PC-3 (cell line): ENCODE data around the gene GEMIN8. TPM values are rescaled to one million over a fixed set of nuclear protein-coding genes. Genes with fewer than 3 reads are reported as not detected.

ENCODE experiments used
- ATAC-seq: fragments of 200-7000 bp; cut with Tn5 transposase; 2 replicates; pipeline ENCODE4 v1.9.1; 2020; ENCODE audit warnings: mild to moderate bottlenecking, moderate library complexity
- BruUV-seq: library from RNA; stranded (reverse); fragments of 400-500 nt; replicated peaks from 2 replicates; lab custom pipeline; 2021; lab: Mats Ljungman, UMichigan
- CTCF ChIA-PET: fragments of 300-600 bp; sonication (Branson Sonifier 250); formaldehyde crosslinking; loops from one replicate; lab custom pipeline; 2022; ENCODE audit warnings: antibody characterized with exemption; lab: Charles Lee
- POLR2A ChIA-PET: fragments of 300-600 bp; sonication (Branson Sonifier 250); formaldehyde crosslinking; loops from one replicate; lab custom pipeline; 2022; ENCODE audit warnings: antibody characterized with exemption; ENCODE audit not compliant: unreplicated experiment; lab: Charles Lee
- DNase-seq: peaks from one replicate; pipeline ENCODE4 v3.0.0-alpha.2; 2015
- H2AFZ ChIP-seq: fragments of 300-600 bp; sonication (generic); 2 replicates; pipeline ENCODE4 v1.6.0; 2016; ENCODE audit warnings: antibody characterized with exemption, low read length
- H3F3A ChIP-seq: fragments of 300-600 bp; sonication (generic); one replicate; pipeline ENCODE4 v1.6.0; 2017; ENCODE audit warnings: antibody characterized with exemption, low read length, control low read depth, mild to moderate bottlenecking; ENCODE audit not compliant: unreplicated experiment
- H3K27ac ChIP-seq: fragments of 300-600 bp; sonication (generic); 2 replicates; pipeline ENCODE4 v1.5.1; 2016; ENCODE audit warnings: mild to moderate bottlenecking, low read length
- H3K27me3 ChIP-seq: fragments of 300-600 bp; sonication (generic); 2 replicates; pipeline ENCODE4 v1.6.1; 2016; ENCODE audit warnings: low read length, mixed read lengths
- H3K36me3 ChIP-seq: fragments of 300-600 bp; sonication (generic); 2 replicates; pipeline ENCODE4 v1.6.1; 2016; ENCODE audit warnings: low read depth, mixed run types, low read length, mixed read lengths
- H3K4me1 ChIP-seq: fragments of 300-600 bp; sonication (generic); 2 replicates; pipeline ENCODE4 v1.5.1; 2016; ENCODE audit warnings: low read length; ENCODE audit not compliant: insufficient read depth
- H3K4me2 ChIP-seq: fragments of 300-600 bp; sonication (generic); 2 replicates; pipeline ENCODE4 v1.6.0; 2016; ENCODE audit warnings: low read length
- H3K4me3 ChIP-seq: fragments of 300-600 bp; sonication (generic); 2 replicates; pipeline ENCODE4 v1.5.1; 2016; ENCODE audit warnings: mild to moderate bottlenecking, low read length, mixed read lengths
- H3K79me2 ChIP-seq: fragments of 300-600 bp; sonication (generic); 2 replicates; pipeline ENCODE4 v1.6.1; 2017; ENCODE audit warnings: low read length, mixed read lengths
- H3K9ac ChIP-seq: fragments of 300-600 bp; sonication (generic); 2 replicates; pipeline ENCODE4 v1.6.0; 2016; ENCODE audit warnings: mild to moderate bottlenecking, low read length
- H3K9me2 ChIP-seq: fragments of 300-600 bp; sonication (generic); replicated peaks from 2 replicates; pipeline ENCODE4 v1.6.1; 2016; ENCODE audit warnings: mixed run types, low read length, mixed read lengths
- H3K9me3 ChIP-seq: fragments of 300-600 bp; sonication (generic); 2 replicates; pipeline ENCODE4 v1.6.1; 2016; ENCODE audit warnings: low read length, mixed read lengths
- H4K20me1 ChIP-seq: fragments of 300-600 bp; sonication (generic); 2 replicates; pipeline ENCODE4 v1.6.1; 2016; ENCODE audit warnings: low read length, mixed read lengths
- EZH2 ChIP-seq: fragments of 300-600 bp; sonication (generic); IDR thresholded peaks from one replicate; pipeline ENCODE4 v1.6.1; 2017; ENCODE audit warnings: antibody characterized with exemption, mild to moderate bottlenecking, low read length; ENCODE audit not compliant: unreplicated experiment
- EZH2phosphoT487 ChIP-seq: fragments of 300-600 bp; sonication (generic); IDR thresholded peaks from 2 replicates; pipeline ENCODE4 v1.6.1; 2018; ENCODE audit warnings: mild to moderate bottlenecking, antibody characterized with exemption, low read length, borderline replicate concordance
- intact Hi-C: fragments of 100-400 bp; cut with micrococcal nuclease; formaldehyde crosslinking; loops from 2 replicates; pipeline ENCODE4 v1.9.0; 2023
- total RNA-seq: library from RNA; depleted of rRNA; stranded (reverse); fragments of >200 nt; gene quantifications from 2 replicates; pipeline ENCODE4 v1.2.3, GENCODE V29; 2014
- TF ChIP-seq, protein P1 (sequence below): fragments of 300-600 bp; sonication (generic); conservative IDR thresholded peaks from 2 replicates; pipeline ENCODE4 v1.5.1; 2017; ENCODE audit warnings: antibody characterized with exemption, low read depth, mild to moderate bottlenecking, low read length

GEMIN8 gene
- total RNA-seq, 1 experiment from 2014 or later, result 8.3 TPM

DNA sequence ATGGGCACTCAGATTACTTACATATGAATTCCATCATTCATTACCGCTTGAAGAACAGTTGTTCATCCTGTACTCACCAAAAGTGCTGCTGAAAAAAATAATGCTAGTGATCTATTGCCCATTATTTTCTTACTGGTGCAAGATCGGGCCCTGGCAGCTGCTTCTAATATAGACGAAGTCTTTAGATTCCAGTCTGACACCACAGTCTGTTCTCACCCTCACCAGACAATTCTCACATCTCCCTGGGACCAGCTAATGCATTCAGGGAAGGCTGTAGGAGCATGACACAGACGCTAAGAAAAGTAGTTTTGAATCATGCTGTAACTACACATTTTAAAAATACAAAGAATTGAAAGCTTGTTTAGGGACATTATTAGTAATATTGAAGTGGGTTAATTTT, 13.8 kb downstream of the GEMIN8 start:
- CTCF ChIA-PET, result no interaction called here
- ATAC-seq (no peak), DNase-seq (no peak)
- peaks cover 3% of the 10 kb centered on the region for H3K4me1 ChIP-seq
- no peak overlapping the region for H3K27ac ChIP-seq
- TF ChIP-seq, protein P1, sequence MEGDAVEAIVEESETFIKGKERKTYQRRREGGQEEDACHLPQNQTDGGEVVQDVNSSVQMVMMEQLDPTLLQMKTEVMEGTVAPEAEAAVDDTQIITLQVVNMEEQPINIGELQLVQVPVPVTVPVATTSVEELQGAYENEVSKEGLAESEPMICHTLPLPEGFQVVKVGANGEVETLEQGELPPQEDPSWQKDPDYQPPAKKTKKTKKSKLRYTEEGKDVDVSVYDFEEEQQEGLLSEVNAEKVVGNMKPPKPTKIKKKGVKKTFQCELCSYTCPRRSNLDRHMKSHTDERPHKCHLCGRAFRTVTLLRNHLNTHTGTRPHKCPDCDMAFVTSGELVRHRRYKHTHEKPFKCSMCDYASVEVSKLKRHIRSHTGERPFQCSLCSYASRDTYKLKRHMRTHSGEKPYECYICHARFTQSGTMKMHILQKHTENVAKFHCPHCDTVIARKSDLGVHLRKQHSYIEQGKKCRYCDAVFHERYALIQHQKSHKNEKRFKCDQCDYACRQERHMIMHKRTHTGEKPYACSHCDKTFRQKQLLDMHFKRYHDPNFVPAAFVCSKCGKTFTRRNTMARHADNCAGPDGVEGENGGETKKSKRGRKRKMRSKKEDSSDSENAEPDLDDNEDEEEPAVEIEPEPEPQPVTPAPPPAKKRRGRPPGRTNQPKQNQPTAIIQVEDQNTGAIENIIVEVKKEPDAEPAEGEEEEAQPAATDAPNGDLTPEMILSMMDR, result no peak
- TF ChIP-seq EZH2, result no peak
- no peak for TF ChIP-seq EZH2phosphoT487
- H3K4me2 ChIP-seq, result no peak overlapping the region
- H3K27me3 ChIP-seq, result no peaks in the 10 kb centered on the region
- no TSS peak for BruUV-seq
- no peak overlapping the region for H3K9ac ChIP-seq
- no peaks in the 10 kb centered on the region for H3K79me2 ChIP-seq
- no peaks in the 10 kb centered on the region for H3K9me2 ChIP-seq
- no peaks in the 10 kb centered on the region for H4K20me1 ChIP-seq
- no peaks in the 10 kb centered on the region for H3K9me3 ChIP-seq
- intact Hi-C loops, result no loop called here
- no peak overlapping the region for H3K4me3 ChIP-seq
- no peaks in the 10 kb centered on the region for H3K36me3 ChIP-seq
- no peak overlapping the region for H2AFZ ChIP-seq
- no peaks in the 10 kb centered on the region for H3F3A ChIP-seq
- POLR2A ChIA-PET, result no interaction called here

DNA sequence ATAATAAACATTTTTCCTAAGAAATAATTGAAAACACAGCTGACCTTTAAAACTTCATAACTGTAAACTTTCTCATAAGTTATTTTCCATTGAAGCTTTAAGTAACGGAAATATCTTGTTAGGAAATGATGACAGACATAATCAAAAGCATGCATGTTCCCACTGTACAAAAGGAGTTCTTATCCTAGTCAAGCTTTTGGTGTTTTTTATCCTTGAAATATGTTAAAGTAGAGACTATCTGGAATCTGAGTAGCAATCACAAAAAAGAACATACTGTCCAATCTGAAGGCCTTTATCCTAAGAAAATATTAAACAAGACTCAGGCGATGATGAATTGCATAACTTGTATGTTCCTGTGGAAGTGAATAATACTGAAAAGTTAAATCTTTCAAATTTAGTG, 14.4 kb downstream of the GEMIN8 start:
- Histone ChIP-seq H2AFZ (no peak overlapping the region), H3F3A (no peaks in the 10 kb centered on the region), H3K9me3 (no peaks in the 10 kb centered on the region), H3K79me2 (no peaks in the 10 kb centered on the region), H3K36me3 (no peaks in the 10 kb centered on the region), H3K4me1 (peaks cover 9% of the 10 kb centered on the region), H3K9me2 (no peaks in the 10 kb centered on the region), H3K4me2 (no peak overlapping the region), H4K20me1 (no peaks in the 10 kb centered on the region), H3K27me3 (no peaks in the 10 kb centered on the region), H3K4me3 (no peak overlapping the region), H3K27ac (no peak overlapping the region), H3K9ac (no peak overlapping the region)
- ATAC-seq (no peak), DNase-seq (no peak)
- ChIA-PET CTCF (no interaction called here), POLR2A (no interaction called here)
- BruUV-seq, result no TSS peak
- no peak for TF ChIP-seq EZH2
- TF ChIP-seq EZH2phosphoT487, result no peak
- intact Hi-C loops, result no loop called here

DNA sequence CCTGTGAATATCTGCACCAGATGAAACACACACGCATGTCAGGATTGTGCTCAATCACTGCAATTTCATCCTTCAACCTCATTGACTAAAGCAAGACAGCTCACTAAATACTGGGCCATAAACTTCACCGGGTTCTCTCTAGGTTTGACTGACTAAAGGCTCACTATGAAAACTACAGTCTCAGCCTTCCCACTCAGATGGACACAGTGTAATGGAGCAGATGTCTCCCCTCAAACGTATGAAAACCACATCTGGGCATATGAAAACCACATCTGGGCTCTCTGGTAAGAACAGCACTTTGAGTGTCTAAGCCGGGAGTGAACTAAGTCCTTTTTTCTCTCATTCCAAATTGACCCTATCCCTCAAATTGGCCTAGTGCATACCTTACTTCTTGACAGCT, 15.2 kb downstream of the GEMIN8 start:
- Histone ChIP-seq H3K27me3 (no peaks in the 10 kb centered on the region), H3K4me1 (peaks cover 15% of the 10 kb centered on the region), H3K9ac (no peak overlapping the region), H3K9me3 (no peaks in the 10 kb centered on the region), H3K27ac (no peak overlapping the region), H3F3A (no peaks in the 10 kb centered on the region), H3K4me2 (no peak overlapping the region), H2AFZ (no peak overlapping the region), H3K79me2 (no peaks in the 10 kb centered on the region), H3K36me3 (no peaks in the 10 kb centered on the region), H4K20me1 (no peaks in the 10 kb centered on the region), H3K9me2 (no peaks in the 10 kb centered on the region), H3K4me3 (no peak overlapping the region)
- POLR2A ChIA-PET, result no interaction called here
- ATAC-seq (no peak), DNase-seq (no peak)
- TF ChIP-seq EZH2 (no peak), EZH2phosphoT487 (no peak)
- TF ChIP-seq, protein P1, result no peak
- CTCF ChIA-PET, result no interaction called here
- intact Hi-C loops, result no loop called here
- no TSS peak for BruUV-seq
